HG03565 (cell line): ENCODE data around the gene TRIM15.
"Not testable (repeated sequence)": the region's sequence is repeated elsewhere in the genome, so short reads cannot be mapped to it uniquely, and the experiment has no call there.

ENCODE experiments used
- ATAC-seq: cut with Tn5 transposase; IDR thresholded peaks from one replicate; pipeline ENCODE4 v1.9.1; 2021; ENCODE audit warnings: mild to moderate bottlenecking, moderate library complexity; ENCODE audit not compliant: unreplicated experiment

TRIM15 gene

GRCh38 chr6:30160785-30161531 is 2.4 kb upstream of the TRIM15 start, which contains the start of gene TRIM10:
Gene TRIM10, minus strand, starts transcription at chr6:30161211. Its CDS starts 353 bp downstream, at chr6:30160858.
- ATAC-seq, result no peak

GRCh38 chr6:30162265-30163089 is 869 bp upstream of the TRIM15 start:
- no peak for ATAC-seq

GRCh38 chr6:30163918-30164654 is 740 bp downstream of the TRIM15 start:
- no peak for ATAC-seq

- ATAC-seq, result no peak
These were observed 1.4 kb downstream of the TRIM15 start for GRCh38 chr6:30164714-30165113.

GRCh38 chr6:30165238-30165637 is 1.9 kb downstream of the TRIM15 start:
- ATAC-seq, result not testable (repeated sequence)

- ATAC-seq, result no peak
These were observed 3.8 kb downstream of the TRIM15 start for GRCh38 chr6:30167101-30167500.

GRCh38 chr6:30168741-30169140 is 5.4 kb downstream of the TRIM15 start:
- ATAC-seq, result no peak

GRCh38 chr6:30169658-30170614 is 6.6 kb downstream of the TRIM15 start:
- ATAC-seq, result no peak

- no peak for ATAC-seq
These were observed 8.5 kb downstream of the TRIM15 start for GRCh38 chr6:30171677-30172471.

GRCh38 chr6:30172681-30173080 is 9.3 kb downstream of the TRIM15 start:
- no peak for ATAC-seq

GRCh38 chr6:30175765-30176164 is 12.4 kb downstream of the TRIM15 start:
- ATAC-seq, result no peak

- ATAC-seq, result no peak
These were observed 15.5 kb downstream of the TRIM15 start for GRCh38 chr6:30178837-30179236.

- no peak for ATAC-seq
These were observed 16.8 kb downstream of the TRIM15 start for GRCh38 chr6:30180145-30180544.

GRCh38 chr6:30184417-30185031 is 21.2 kb downstream of the TRIM15 start:
- no peak for ATAC-seq

- no peak for ATAC-seq
These were observed 22.6 kb downstream of the TRIM15 start for GRCh38 chr6:30185846-30186484.

GRCh38 chr6:30188541-30188940 is 25.2 kb downstream of the TRIM15 start:
- no peak for ATAC-seq

- ATAC-seq, result no peak
These were observed 28.7 kb downstream of the TRIM15 start for GRCh38 chr6:30192076-30192475.
